Measurements from ENCODE around the gene FGFRL1. TPM values are rescaled to one million over a fixed set of nuclear protein-coding genes. Genes with fewer than 3 reads are reported as not detected.
"Not testable (repeated sequence)": the region's sequence is repeated elsewhere in the genome, so short reads cannot be mapped to it uniquely, and the experiment has no call there.

FGFRL1 gene
- total and polyA plus RNA-seq, 4 donors: 6.9 to 32.9 (median 24.2) TPM

DNA sequence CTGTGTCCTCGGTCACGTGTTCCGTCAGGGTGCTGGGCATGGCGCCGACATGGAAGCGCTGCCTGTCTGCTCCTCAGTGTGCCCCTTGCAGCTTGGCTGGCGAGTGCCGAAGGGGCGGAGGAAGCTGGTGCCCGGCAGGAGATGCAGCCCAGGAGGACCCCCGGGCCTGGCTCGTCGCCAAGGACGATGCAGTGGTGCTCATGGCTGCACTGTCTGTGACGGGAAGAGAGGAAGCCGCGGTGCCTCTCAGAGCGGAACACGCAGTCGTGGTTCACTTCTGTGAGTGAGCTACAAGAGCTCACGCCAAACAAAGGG is 38.1 kb downstream of the FGFRL1 start:
- ATAC-seq (ENCODE audit: low FRiP score) (no peak), DNase-seq (peak in 1 of 2 donors; percentile 40)
- Histone ChIP-seq H3K27me3 (ENCODE audit: control insufficient read depth in 1 of 2, insufficient read depth in 2 of 2, low read length in 1 of 2) (no peaks in the 10 kb centered on the region), H3K9me3 (ENCODE audit: control insufficient read depth, low read length) (no peaks in the 10 kb centered on the region), H3K27ac (ENCODE audit: low read depth in 1 of 2, low read length in 2 of 2) (no peak overlapping the region), H3K4me3 (ENCODE audit: low read length in 2 of 2) (no peak overlapping the region), H3K4me1 (ENCODE audit: control insufficient read depth in 1 of 2, insufficient read depth in 2 of 2, low read length in 2 of 2) (no peaks in the 10 kb centered on the region), H3K36me3 (ENCODE audit: control insufficient read depth in 1 of 2, insufficient read depth in 2 of 2, low read length in 1 of 2) (no peaks in the 10 kb centered on the region)
- 82 to 85% methylated on average over 21 of the region's 21 CpGs for WGBS, 2 donors
- intact Hi-C loops (cut with DNase I): loop anchor here in 1 of 2 donors (10.0 kb wide), 1 partner anchor 665 kb away; the partner anchor contains the start of gene SLBP

DNA sequence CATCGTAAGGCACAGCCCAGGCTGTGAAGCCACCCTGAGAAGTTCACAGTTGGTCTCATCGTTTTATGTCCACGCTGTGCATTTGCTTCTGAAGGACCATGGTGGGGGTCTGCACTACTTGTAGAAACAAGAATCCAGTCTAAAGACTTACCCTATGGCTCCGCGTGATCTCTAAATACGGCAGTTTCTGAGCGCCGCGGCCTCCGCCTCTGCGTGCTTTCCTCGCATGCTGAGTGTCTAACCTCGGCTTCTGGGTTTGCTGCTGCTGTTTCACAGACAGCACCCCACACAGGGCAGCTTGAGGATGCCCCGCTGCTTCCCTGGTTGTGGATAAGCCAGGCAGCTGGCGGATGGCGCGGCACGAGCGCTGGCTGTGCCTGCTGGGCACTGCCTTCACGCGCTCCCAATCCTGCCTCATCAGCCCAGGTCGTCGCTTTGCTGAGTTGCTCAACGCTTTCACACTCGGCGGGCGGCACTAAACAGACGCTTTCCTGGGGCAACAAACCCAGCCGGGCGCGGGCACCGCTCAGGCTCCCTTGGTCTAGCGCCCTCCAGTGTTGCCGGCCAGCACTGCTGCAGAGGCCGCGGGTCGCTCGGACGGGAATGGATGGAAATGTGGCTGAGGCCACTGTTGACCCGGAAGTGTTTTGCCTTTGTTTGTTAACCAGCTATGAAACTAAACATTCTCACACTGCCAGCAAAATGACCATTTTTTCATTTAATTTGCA is 39.2 kb downstream of the FGFRL1 start:
- Histone ChIP-seq H3K4me1 (ENCODE audit: control insufficient read depth in 1 of 2, insufficient read depth in 2 of 2, low read length in 2 of 2) (no peaks in the 10 kb centered on the region), H3K4me3 (ENCODE audit: low read length in 2 of 2) (no peak overlapping the region), H3K36me3 (ENCODE audit: control insufficient read depth in 1 of 2, insufficient read depth in 2 of 2, low read length in 1 of 2) (no peaks in the 10 kb centered on the region), H3K27me3 (ENCODE audit: control insufficient read depth in 1 of 2, insufficient read depth in 2 of 2, low read length in 1 of 2) (no peaks in the 10 kb centered on the region), H3K9me3 (ENCODE audit: control insufficient read depth, low read length) (no peaks in the 10 kb centered on the region), H3K27ac (ENCODE audit: low read depth in 1 of 2, low read length in 2 of 2) (no peak overlapping the region)
- 61 to 79% methylated on average over 40 of the region's 40 CpGs for WGBS, 2 donors
- ATAC-seq (ENCODE audit: low FRiP score): no peak
- DNase-seq: peak in 1 of 2 donors; percentile 48
- intact Hi-C loops (cut with DNase I): no loop called here

DNA sequence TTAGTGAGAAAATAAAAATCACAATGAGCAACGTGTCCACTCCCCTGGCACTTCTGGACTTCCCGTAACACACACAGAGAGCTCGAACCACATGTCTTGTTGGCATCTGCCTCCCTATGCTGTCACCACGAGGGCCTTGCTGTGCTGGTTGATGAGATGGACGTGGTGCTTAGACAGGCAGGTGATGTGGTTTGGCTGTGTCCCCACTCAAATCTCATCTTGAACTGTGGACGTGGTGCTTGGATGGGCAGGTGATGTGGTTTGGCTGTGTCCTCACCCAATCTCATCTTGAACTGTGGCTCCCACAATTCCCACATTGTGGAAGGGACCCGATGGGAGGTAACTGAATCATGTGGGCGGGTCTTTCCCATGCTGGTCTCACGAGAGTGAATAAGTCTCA is 40.0 kb downstream of the FGFRL1 start:
- no peak for ATAC-seq (ENCODE audit: low FRiP score)

DNA sequence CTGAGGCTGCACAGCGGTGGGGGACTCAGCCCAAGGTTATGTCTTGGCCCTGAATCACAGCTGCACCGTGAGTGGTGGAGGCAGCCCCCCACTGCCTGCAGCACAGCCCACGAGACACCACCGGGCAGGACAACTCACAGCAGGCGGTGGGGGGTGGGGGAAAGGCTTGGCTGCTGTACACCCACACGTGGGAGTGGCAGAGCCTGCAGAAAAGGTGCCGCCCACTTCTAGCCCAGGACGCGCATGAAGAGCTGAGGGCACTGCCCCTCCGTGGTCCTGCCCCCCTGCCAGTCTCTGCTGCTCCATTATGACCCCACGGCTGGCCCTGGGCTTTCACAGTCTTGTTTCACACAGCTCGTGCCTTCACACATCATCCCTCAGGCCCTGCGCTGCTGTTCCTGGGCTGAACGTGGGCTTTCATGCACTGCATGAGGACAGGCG is 40.8 kb downstream of the FGFRL1 start:
- Histone ChIP-seq H3K27me3 (ENCODE audit: control insufficient read depth in 1 of 2, insufficient read depth in 2 of 2, low read length in 1 of 2) (no peaks in the 10 kb centered on the region), H3K4me3 (ENCODE audit: low read length in 2 of 2) (no peak overlapping the region), H3K27ac (ENCODE audit: low read depth in 1 of 2, low read length in 2 of 2) (no peak overlapping the region), H3K36me3 (ENCODE audit: control insufficient read depth in 1 of 2, insufficient read depth in 2 of 2, low read length in 1 of 2) (no peaks in the 10 kb centered on the region), H3K9me3 (ENCODE audit: control insufficient read depth, low read length) (no peaks in the 10 kb centered on the region), H3K4me1 (ENCODE audit: control insufficient read depth in 1 of 2, insufficient read depth in 2 of 2, low read length in 2 of 2) (no peaks in the 10 kb centered on the region)
- 58 to 64% methylated on average over 15 of the region's 15 CpGs for WGBS, 2 donors
- ATAC-seq (ENCODE audit: low FRiP score) (no peak), DNase-seq (peak in 1 of 2 donors; percentile 42)
- intact Hi-C loops (cut with DNase I): no loop called here

More for the DNA sequence above, 40.0 kb downstream of the FGFRL1 start:
- no peaks in the 10 kb centered on the region for H3K36me3 ChIP-seq (ENCODE audit: control insufficient read depth in 1 of 2, insufficient read depth in 2 of 2, low read length in 1 of 2)
- H3K27ac ChIP-seq (ENCODE audit: low read depth in 1 of 2, low read length in 2 of 2): no peak overlapping the region
- no peaks in the 10 kb centered on the region for H3K9me3 ChIP-seq (ENCODE audit: control insufficient read depth, low read length)
- intact Hi-C loops (cut with DNase I): no loop called here
- no peaks in the 10 kb centered on the region for H3K4me1 ChIP-seq (ENCODE audit: control insufficient read depth in 1 of 2, insufficient read depth in 2 of 2, low read length in 2 of 2)
- no peak for DNase-seq
- no peaks in the 10 kb centered on the region for H3K27me3 ChIP-seq (ENCODE audit: control insufficient read depth in 1 of 2, insufficient read depth in 2 of 2, low read length in 1 of 2)
- WGBS, 2 donors: 71 to 72% methylated on average over 9 of the region's 9 CpGs
- H3K4me3 ChIP-seq (ENCODE audit: low read length in 2 of 2): no peak overlapping the region

DNA sequence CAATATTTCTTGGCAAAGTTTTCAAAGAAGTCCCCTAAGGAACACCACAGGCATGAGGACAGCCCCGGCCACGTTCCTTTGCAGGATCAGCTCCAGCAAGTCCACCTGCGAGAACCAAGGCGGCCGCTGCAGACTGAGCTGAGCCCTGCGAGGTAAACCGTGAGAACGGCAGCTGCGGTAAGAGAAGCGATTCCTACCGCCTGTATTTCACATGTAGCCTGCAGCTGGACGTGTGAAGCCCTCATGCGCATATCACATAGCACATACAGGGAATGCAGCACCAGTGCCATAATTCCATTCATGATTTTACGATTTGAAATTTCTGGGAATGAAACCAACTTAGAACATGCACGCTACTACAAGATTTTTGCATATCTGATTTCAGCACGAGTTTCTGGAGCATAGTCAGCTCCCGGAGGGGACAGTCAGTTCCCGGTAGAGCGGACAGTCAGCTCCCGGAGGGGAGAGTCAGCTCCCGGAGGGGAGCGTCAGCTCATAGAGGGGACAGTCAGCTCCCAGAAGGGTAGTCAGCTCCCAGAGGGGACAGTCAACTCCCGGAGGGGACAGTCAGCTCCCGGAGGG is 41.7 kb downstream of the FGFRL1 start:
- H3K36me3 ChIP-seq (ENCODE audit: control insufficient read depth in 1 of 2, insufficient read depth in 2 of 2, low read length in 1 of 2): no peaks in the 10 kb centered on the region
- no peaks in the 10 kb centered on the region for H3K4me1 ChIP-seq (ENCODE audit: control insufficient read depth in 1 of 2, insufficient read depth in 2 of 2, low read length in 2 of 2)
- no peak overlapping the region for H3K4me3 ChIP-seq (ENCODE audit: low read length in 2 of 2)
- no peak overlapping the region for H3K27ac ChIP-seq (ENCODE audit: low read depth in 1 of 2, low read length in 2 of 2)
- DNase-seq: peak in 1 of 2 donors; percentile 41
- no peaks in the 10 kb centered on the region for H3K27me3 ChIP-seq (ENCODE audit: control insufficient read depth in 1 of 2, insufficient read depth in 2 of 2, low read length in 1 of 2)
- no peaks in the 10 kb centered on the region for H3K9me3 ChIP-seq (ENCODE audit: control insufficient read depth, low read length)
- WGBS, 2 donors: 8 to 15% methylated on average over 24 of the region's 24 CpGs
- no peak for ATAC-seq (ENCODE audit: low FRiP score)
- intact Hi-C loops (cut with DNase I): no loop called here

DNA sequence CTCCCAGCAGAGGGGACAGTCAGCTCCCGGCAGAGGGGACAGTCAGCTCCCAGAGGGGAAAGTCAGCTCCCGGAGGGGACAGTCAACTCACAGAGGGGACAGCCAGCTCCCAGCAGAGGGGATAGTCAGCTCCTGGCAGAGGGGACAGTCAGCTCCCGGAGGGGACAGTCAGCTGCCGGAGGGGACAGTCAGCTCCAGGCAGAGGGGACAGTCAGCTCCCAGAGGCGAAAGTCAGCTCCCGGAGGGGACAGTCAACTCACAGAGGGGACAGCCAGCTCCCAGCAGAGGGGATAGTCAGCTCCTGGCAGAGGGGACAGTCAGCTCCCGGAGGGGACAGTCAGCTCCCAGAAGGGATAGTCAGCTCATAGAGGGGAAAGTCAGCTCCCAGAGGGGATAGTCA is 42.5 kb downstream of the FGFRL1 start:
- not testable (repeated sequence) for H3K4me3 ChIP-seq (ENCODE audit: low read length in 2 of 2)

DNA sequence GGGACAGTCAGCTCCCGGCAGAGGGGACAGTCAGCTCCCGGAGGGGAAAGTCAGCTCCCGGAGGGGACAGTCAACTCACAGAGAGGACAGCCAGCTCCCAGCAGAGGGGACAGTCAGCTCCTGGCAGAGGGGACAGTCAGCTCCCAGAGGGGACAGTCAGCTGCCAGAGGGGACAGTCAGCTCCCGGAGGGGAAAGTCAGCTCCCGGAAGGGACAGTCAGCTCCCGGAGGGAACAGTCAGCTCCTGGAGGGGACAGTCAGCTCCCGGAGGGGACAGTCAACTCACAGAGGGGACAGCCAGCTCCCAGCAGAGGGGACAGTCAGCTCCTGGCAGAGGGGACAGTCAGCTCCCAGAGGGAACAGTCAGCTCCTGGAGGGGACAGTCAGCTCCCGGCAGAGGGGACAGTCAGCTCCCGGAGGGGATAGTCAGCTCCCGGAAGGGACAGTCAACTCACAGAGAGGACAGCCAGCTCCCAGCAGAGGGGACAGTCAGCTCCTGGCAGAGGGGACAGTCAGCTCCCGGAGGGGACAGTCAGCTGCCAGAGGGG is 43.3 kb downstream of the FGFRL1 start:
- H3K4me3 ChIP-seq (ENCODE audit: low read length in 2 of 2); H3K27ac ChIP-seq (ENCODE audit: low read depth in 1 of 2, low read length in 2 of 2); DNase-seq; H3K36me3 ChIP-seq (ENCODE audit: control insufficient read depth in 1 of 2, insufficient read depth in 2 of 2, low read length in 1 of 2); intact Hi-C loops (cut with DNase I); ATAC-seq (ENCODE audit: low FRiP score); H3K27me3 ChIP-seq (ENCODE audit: control insufficient read depth in 1 of 2, insufficient read depth in 2 of 2, low read length in 1 of 2); H3K4me1 ChIP-seq (ENCODE audit: control insufficient read depth in 1 of 2, insufficient read depth in 2 of 2, low read length in 2 of 2); H3K9me3 ChIP-seq (ENCODE audit: control insufficient read depth, low read length): not testable (repeated sequence)
- WGBS, 2 donors: 45% methylated on average over 8 of the region's 11 CpGs; no CpG with 5 or more reads in 1 of the 2 donors

More for the DNA sequence above, 42.5 kb downstream of the FGFRL1 start:
- H3K27ac ChIP-seq (ENCODE audit: low read depth in 1 of 2, low read length in 2 of 2); H3K27me3 ChIP-seq (ENCODE audit: control insufficient read depth in 1 of 2, insufficient read depth in 2 of 2, low read length in 1 of 2); H3K4me1 ChIP-seq (ENCODE audit: control insufficient read depth in 1 of 2, insufficient read depth in 2 of 2, low read length in 2 of 2); H3K36me3 ChIP-seq (ENCODE audit: control insufficient read depth in 1 of 2, insufficient read depth in 2 of 2, low read length in 1 of 2); H3K9me3 ChIP-seq (ENCODE audit: control insufficient read depth, low read length); ATAC-seq (ENCODE audit: low FRiP score); intact Hi-C loops (cut with DNase I): not testable (repeated sequence)
- WGBS, 2 donors: 48 to 55% methylated on average over 6 to 7 of the region's 7 CpGs
- peak in 1 of 2 donors; percentile 30 for DNase-seq

DNA sequence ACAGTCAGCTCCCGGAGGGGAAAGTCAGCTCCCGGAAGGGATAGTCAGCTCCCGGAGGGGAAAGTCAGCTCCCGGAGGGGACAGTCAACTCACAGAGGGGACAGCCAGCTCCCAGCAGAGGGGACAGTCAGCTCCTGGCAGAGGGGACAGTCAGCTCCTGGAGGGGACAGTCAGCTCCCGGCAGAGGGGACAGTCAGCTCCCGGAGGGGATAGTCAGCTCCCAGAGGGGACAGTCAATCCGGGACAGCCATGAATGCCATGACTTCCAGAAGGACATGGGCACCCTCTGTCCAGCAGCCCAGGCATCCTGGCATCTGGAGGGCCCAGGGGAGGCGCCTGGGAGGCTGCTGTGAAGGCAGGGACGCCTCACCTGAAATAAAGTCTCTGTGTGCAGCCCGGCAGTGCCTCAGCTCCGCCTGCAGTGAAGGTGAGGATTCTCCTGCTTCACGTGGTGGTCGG is 43.8 kb downstream of the FGFRL1 start:
- H3K27ac ChIP-seq (ENCODE audit: low read depth in 1 of 2, low read length in 2 of 2); H3K4me1 ChIP-seq (ENCODE audit: control insufficient read depth in 1 of 2, insufficient read depth in 2 of 2, low read length in 2 of 2); H3K4me3 ChIP-seq (ENCODE audit: low read length in 2 of 2); H3K9me3 ChIP-seq (ENCODE audit: control insufficient read depth, low read length); intact Hi-C loops (cut with DNase I); H3K27me3 ChIP-seq (ENCODE audit: control insufficient read depth in 1 of 2, insufficient read depth in 2 of 2, low read length in 1 of 2); DNase-seq; ATAC-seq (ENCODE audit: low FRiP score); H3K36me3 ChIP-seq (ENCODE audit: control insufficient read depth in 1 of 2, insufficient read depth in 2 of 2, low read length in 1 of 2): not testable (repeated sequence)
- 37 to 39% methylated on average over 12 to 13 of the region's 13 CpGs for WGBS, 2 donors
